ENCODE measurements around the gene GBA3.

DNA sequence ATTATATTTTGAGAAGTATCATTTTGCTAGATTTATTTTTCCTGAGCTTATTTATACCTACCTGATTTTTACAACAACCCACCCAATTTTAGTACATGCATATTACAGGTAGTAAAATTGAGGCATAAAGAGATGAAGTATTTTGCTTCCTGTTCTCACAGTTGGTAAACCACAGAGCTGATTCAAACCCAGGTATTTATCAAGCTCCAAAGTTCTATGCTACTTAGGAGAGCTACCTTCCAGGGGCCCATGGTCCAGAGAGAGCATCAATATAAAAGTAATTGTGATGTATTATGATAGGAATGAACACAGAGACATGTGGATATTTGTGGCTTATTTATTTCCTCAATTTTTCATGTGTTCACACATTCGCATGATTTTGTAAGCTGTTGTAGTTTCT is 20.2 kb upstream of the GBA3 start:
- TF ChIP-seq, protein P1, sequence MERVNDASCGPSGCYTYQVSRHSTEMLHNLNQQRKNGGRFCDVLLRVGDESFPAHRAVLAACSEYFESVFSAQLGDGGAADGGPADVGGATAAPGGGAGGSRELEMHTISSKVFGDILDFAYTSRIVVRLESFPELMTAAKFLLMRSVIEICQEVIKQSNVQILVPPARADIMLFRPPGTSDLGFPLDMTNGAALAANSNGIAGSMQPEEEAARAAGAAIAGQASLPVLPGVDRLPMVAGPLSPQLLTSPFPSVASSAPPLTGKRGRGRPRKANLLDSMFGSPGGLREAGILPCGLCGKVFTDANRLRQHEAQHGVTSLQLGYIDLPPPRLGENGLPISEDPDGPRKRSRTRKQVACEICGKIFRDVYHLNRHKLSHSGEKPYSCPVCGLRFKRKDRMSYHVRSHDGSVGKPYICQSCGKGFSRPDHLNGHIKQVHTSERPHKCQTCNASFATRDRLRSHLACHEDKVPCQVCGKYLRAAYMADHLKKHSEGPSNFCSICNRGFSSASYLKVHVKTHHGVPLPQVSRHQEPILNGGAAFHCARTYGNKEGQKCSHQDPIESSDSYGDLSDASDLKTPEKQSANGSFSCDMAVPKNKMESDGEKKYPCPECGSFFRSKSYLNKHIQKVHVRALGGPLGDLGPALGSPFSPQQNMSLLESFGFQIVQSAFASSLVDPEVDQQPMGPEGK (CRISPR knock-in tag; IDR thresholded peaks at IDR 0.05; ENCODE audit: borderline replicate concordance): no peak
- TF ChIP-seq ARNTL (CRISPR knock-in tag; IDR thresholded peaks at IDR 0.05; ENCODE audit: borderline replicate concordance, low read depth) (no peak), RARB (CRISPR knock-in tag; IDR thresholded peaks at IDR 0.05) (no peak), ZNF8 (CRISPR knock-in tag; IDR thresholded peaks at IDR 0.05) (no peak), ZFP30 (CRISPR knock-in tag; IDR thresholded peaks at IDR 0.05) (no peak), ZNF70 (CRISPR knock-in tag; IDR thresholded peaks at IDR 0.05) (no peak), ZFP3 (CRISPR knock-in tag; IDR thresholded peaks at IDR 0.05) (no peak), GLIS3 (CRISPR knock-in tag; IDR thresholded peaks at IDR 0.05) (no peak)
- TF ChIP-seq, protein P2, sequence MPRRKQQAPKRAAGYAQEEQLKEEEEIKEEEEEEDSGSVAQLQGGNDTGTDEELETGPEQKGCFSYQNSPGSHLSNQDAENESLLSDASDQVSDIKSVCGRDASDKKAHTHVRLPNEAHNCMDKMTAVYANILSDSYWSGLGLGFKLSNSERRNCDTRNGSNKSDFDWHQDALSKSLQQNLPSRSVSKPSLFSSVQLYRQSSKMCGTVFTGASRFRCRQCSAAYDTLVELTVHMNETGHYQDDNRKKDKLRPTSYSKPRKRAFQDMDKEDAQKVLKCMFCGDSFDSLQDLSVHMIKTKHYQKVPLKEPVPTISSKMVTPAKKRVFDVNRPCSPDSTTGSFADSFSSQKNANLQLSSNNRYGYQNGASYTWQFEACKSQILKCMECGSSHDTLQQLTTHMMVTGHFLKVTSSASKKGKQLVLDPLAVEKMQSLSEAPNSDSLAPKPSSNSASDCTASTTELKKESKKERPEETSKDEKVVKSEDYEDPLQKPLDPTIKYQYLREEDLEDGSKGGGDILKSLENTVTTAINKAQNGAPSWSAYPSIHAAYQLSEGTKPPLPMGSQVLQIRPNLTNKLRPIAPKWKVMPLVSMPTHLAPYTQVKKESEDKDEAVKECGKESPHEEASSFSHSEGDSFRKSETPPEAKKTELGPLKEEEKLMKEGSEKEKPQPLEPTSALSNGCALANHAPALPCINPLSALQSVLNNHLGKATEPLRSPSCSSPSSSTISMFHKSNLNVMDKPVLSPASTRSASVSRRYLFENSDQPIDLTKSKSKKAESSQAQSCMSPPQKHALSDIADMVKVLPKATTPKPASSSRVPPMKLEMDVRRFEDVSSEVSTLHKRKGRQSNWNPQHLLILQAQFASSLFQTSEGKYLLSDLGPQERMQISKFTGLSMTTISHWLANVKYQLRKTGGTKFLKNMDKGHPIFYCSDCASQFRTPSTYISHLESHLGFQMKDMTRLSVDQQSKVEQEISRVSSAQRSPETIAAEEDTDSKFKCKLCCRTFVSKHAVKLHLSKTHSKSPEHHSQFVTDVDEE (CRISPR knock-in tag; IDR thresholded peaks at IDR 0.05): no peak

All from SK-N-SH treated with all-trans-retinoic acid at 6 μM for 48 hours (cell line).